GM12874 (cell line): Measurements from ENCODE around the gene TMPRSS3.

ENCODE experiments used
- CTCF ChIP-seq: IDR thresholded peaks from 2 replicates; pipeline ENCODE4 v1.5.1; 2011; ENCODE audit warnings: low read depth, mild to moderate bottlenecking, control low read depth, low read length, moderate library complexity; ENCODE audit not compliant: insufficient read depth

TMPRSS3 gene

GRCh38 chr21:42374864-42375499 is 20.9 kb downstream of the TMPRSS3 start:
- TF ChIP-seq CTCF: no peak

GRCh38 chr21:42374457-42374856 is 21.4 kb downstream of the TMPRSS3 start:
- no peak for TF ChIP-seq CTCF

- no peak for TF ChIP-seq CTCF
Measured at GRCh38 chr21:42373908-42374455, 21.9 kb downstream of the TMPRSS3 start.

- no peak for TF ChIP-seq CTCF
Measured at GRCh38 chr21:42373196-42373907, 22.5 kb downstream of the TMPRSS3 start.

- TF ChIP-seq CTCF: no peak
Measured at GRCh38 chr21:42370894-42371654, 24.8 kb downstream of the TMPRSS3 start.

GRCh38 chr21:42369821-42370220 is 26.0 kb downstream of the TMPRSS3 start:
- peak; percentile 8; the same call in 1 of the 2 replicates for TF ChIP-seq CTCF
